Neural progenitor cell (in vitro differentiated cells): ENCODE results near the gene IGF2.

Experiments used
- CTCF ChIP-seq: fragments of 200-600 bp; sonication (generic); IDR thresholded peaks from 2 replicates; pipeline ENCODE4 v1.5.1; 2017; ENCODE audit warnings: antibody characterized with exemption, mild to moderate bottlenecking
- EZH2 ChIP-seq: fragments of 200-600 bp; sonication (generic); IDR thresholded peaks from 2 replicates; pipeline ENCODE4 v1.6.1; 2017; ENCODE audit warnings: antibody characterized with exemption, mild to moderate bottlenecking, moderate library complexity

GRCh38 chr11:2149864-2150847 is 11.0 kb upstream of the IGF2 start:
- TF ChIP-seq CTCF (peak; percentile 86), EZH2 (no peak)
